ENCODE measurements around the gene SLX4IP. TPM values are rescaled to one million over a fixed set of nuclear protein-coding genes. Genes with fewer than 3 reads are reported as not detected.

Gene SLX4IP
- total RNA-seq, 2 donors from 2014 or later, result 4.7 to 5.8 TPM

DNA sequence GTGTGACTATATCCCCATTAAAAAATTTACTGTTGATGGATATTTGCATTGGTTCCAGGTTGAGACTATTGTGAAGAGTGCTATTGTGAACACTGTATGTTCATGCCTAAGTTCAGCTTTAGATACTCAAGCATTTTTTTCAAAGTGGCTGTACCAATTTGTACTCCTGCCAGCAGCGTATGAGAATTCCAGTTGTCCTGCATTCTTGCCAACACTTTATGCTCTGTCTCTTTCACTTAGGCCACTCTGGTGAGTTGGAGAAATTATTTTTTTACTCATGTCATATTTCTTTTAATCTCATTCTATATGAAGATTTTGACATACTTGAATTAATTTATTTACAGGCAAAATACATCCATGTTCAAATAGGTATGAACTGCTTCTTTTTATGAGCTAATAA, 162.5 kb downstream of the SLX4IP start:
- H3K36me3 ChIP-seq, result no peaks in the 10 kb centered on the region

DNA sequence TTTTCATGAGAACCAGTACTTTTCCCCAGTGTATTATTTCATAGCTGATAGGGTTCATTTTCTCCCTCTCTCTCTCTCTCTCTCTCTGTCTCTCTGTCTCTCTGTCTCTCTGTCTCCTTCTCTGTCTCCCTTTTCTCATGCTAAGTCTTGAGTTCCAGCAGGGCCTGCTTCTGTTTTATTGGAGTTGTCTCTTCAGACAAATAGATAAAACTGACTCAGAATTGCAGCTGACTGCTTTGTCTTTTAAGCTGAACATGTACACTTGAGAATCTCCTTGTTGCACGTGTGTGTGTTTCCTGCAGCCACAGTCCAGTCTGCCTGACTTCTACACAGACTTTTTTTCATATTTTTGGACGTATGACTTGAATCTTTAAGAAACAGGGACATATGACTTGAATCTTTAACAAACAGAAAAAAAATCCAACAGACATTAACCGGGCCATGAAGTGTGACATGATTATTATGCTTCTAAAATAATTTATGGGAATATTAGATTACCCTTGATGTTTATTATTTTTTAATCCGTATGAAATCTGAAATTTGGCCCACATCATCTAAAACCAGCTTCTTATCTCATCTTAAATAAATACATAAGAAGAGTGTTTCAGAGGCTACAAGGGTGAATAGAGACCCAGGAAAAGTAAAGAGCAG, 167.2 kb downstream of the SLX4IP start:
- H3K4me1 ChIP-seq (ENCODE audit: control insufficient read depth in 1 of 2, low read depth in 2 of 2), result peaks cover 25 to 51% of the 10 kb centered on the region in 2 donors
- DNase-seq (ENCODE audit: low spot score) (no peak), ATAC-seq (ENCODE audit: insufficient number of reproducible peaks, low FRiP score, low read depth) (no peak)
- no peaks in the 10 kb centered on the region for H3K27me3 ChIP-seq (replicated peaks; ENCODE audit: insufficient read depth)
- H3K9me3 ChIP-seq, result no peaks in the 10 kb centered on the region
- no peak overlapping the region for H3K4me3 ChIP-seq
- H3K27ac ChIP-seq, result peak overlapping the region; percentile 91 to 92
- no peaks in the 10 kb centered on the region for H3K36me3 ChIP-seq
- TF ChIP-seq, protein P1, sequence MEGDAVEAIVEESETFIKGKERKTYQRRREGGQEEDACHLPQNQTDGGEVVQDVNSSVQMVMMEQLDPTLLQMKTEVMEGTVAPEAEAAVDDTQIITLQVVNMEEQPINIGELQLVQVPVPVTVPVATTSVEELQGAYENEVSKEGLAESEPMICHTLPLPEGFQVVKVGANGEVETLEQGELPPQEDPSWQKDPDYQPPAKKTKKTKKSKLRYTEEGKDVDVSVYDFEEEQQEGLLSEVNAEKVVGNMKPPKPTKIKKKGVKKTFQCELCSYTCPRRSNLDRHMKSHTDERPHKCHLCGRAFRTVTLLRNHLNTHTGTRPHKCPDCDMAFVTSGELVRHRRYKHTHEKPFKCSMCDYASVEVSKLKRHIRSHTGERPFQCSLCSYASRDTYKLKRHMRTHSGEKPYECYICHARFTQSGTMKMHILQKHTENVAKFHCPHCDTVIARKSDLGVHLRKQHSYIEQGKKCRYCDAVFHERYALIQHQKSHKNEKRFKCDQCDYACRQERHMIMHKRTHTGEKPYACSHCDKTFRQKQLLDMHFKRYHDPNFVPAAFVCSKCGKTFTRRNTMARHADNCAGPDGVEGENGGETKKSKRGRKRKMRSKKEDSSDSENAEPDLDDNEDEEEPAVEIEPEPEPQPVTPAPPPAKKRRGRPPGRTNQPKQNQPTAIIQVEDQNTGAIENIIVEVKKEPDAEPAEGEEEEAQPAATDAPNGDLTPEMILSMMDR (IDR thresholded peaks at IDR 0.05), result no peak

More for the DNA sequence above, 162.5 kb downstream of the SLX4IP start:
- H3K27ac ChIP-seq, result no peak overlapping the region
- H3K4me1 ChIP-seq (ENCODE audit: control insufficient read depth in 1 of 2, low read depth in 2 of 2), result peaks cover 18 to 55% of the 10 kb centered on the region in 2 donors
- no peaks in the 10 kb centered on the region for H3K9me3 ChIP-seq
- no peaks in the 10 kb centered on the region for H3K27me3 ChIP-seq (replicated peaks; ENCODE audit: insufficient read depth)
- DNase-seq (ENCODE audit: low spot score) (no peak), ATAC-seq (ENCODE audit: insufficient number of reproducible peaks, low FRiP score, low read depth) (no peak)
- no peak overlapping the region for H3K4me3 ChIP-seq
- TF ChIP-seq, protein P1 (IDR thresholded peaks at IDR 0.05), result no peak

DNA sequence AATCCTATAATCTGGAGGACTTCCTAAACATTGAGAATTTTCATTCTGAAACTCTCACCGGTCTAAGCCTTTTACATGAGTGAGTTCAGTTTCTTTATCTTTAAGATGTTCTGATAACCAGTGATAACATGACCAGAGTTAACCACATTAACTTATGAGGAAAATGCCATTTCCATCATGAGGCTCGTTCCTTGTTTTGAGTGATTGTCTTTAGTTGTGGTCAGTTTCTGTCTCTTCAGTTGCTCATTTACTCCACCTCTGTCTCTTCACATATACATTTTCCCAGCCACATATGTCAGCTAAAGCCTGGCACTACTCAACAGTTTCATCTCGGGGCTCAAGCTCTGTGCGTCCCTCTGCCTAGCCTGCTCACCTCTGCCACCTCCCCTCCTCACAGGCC, 168.3 kb downstream of the SLX4IP start:
- H3K27ac ChIP-seq, result peak overlapping the region; percentile 91 to 92
- TF ChIP-seq, protein P1 (IDR thresholded peaks at IDR 0.05), result no peak
- H3K4me3 ChIP-seq, result no peak overlapping the region
- ATAC-seq (ENCODE audit: insufficient number of reproducible peaks, low FRiP score, low read depth), result no peak
- H3K9me3 ChIP-seq, result no peaks in the 10 kb centered on the region
- H3K27me3 ChIP-seq (replicated peaks; ENCODE audit: insufficient read depth), result no peaks in the 10 kb centered on the region
- H3K4me1 ChIP-seq (ENCODE audit: control insufficient read depth in 1 of 2, low read depth in 2 of 2), result peaks cover 25 to 54% of the 10 kb centered on the region in 2 donors
- no peaks in the 10 kb centered on the region for H3K36me3 ChIP-seq
- no peak for DNase-seq (ENCODE audit: low spot score)

DNA sequence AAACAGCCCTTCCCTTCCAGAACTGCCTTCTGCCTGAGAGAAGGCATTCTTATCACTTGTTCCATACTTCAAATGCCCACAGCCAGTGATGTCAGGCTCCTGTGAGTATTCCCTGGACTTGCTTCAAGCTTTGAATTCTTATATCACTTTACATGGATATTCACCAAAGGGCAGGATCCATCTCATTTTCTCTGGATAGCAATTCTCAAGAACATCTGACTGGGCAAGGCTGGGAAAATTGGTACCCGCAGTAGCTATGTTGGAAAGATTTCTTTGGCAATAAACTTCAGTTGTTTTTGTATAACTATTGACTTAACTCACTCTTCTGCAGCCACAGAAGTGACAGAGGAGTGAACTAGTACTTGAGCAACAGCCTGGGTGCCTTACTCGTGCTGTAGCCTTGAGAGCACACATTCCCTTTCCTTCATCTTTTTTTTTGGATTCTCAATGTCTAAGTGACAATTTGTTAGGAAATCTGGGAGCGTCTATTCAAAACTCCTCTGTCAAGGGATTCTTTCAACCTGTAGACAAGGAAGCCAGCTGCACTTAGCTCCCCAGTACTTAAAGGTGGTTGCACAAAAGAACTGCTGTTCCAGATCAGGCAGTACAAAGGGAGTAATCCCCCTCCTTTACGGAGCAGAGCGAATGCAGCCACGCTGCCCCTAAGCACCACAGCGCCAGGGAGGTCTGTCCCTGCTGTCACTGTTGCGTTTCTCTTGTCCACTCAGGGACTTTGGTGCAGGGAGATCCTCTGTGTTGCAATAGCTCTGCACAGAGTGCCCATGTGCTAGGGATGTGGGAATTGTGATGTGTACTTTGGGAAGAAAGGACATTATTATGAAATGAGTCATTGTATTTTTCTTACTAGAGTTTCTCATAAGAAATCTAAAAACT, 169.1 kb downstream of the SLX4IP start:
- Histone ChIP-seq H3K4me1 (ENCODE audit: control insufficient read depth in 1 of 2, low read depth in 2 of 2) (peaks cover 28 to 54% of the 10 kb centered on the region in 2 donors), H3K27me3 (replicated peaks; ENCODE audit: insufficient read depth) (no peaks in the 10 kb centered on the region), H3K36me3 (no peaks in the 10 kb centered on the region), H3K9me3 (no peaks in the 10 kb centered on the region), H3K4me3 (peak overlapping the region; percentile 60), H3K27ac (peak overlapping the region; percentile 91 to 92)
- TF ChIP-seq, protein P1 (IDR thresholded peaks at IDR 0.05), result no peak
- DNase-seq (ENCODE audit: low spot score) (no peak), ATAC-seq (ENCODE audit: insufficient number of reproducible peaks, low FRiP score, low read depth) (peak; percentile 81)

DNA sequence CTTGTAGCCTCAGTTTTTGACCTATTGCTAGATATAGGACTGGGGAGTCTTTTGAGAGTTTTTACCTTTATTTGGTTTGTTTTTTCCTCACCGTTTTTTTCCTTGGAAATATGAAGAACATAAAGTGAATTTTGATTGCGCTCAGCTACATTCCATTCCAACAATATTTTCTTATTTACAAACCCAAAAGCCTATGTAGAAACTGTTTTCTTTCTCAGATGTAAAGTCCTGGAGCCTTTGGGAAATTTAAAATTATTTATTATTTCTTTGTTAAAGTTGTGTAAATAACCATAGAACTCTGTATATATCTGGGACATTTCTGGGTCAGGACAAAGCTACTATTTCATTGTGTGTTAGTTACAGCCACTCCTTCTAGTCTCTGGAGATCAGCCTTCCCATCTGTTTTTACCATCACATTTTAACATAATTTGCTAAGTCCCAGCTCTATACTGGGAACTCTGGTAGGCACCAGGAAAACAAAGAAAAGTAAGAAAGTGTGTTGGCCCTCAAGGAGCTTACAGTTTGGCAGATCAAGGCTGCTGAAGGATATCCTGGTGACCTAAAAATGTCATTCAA, 169.8 kb downstream of the SLX4IP start:
- ATAC-seq (ENCODE audit: insufficient number of reproducible peaks, low FRiP score, low read depth), result no peak
- TF ChIP-seq, protein P1 (IDR thresholded peaks at IDR 0.05), result no peak

More for the DNA sequence above, 169.8 kb downstream of the SLX4IP start:
- Histone ChIP-seq H3K27ac (peak overlapping the region; percentile 91 to 92), H3K27me3 (replicated peaks; ENCODE audit: insufficient read depth) (no peaks in the 10 kb centered on the region), H3K4me3 (no peak overlapping the region), H3K4me1 (ENCODE audit: control insufficient read depth in 1 of 2, low read depth in 2 of 2) (peaks cover 33 to 61% of the 10 kb centered on the region in 2 donors), H3K36me3 (no peaks in the 10 kb centered on the region), H3K9me3 (no peaks in the 10 kb centered on the region)
- no peak for DNase-seq (ENCODE audit: low spot score)
